Measurements from ENCODE around the gene UCHL3.

GRCh38 chr13:75643182-75643581 is 93.6 kb downstream of the UCHL3 start:
- TF ChIP-seq CTCF (IDR thresholded peaks at IDR 0.05) (no peak), POLR2A (IDR thresholded peaks at IDR 0.05) (peak in 1 of 2 donors; percentile 61)

All from thyroid gland (tissue), 4 donors.